Activated naive CD4-positive, alpha-beta T cell (primary cell): ENCODE measurements around the gene PTPRN2.

Experiments
- DNase-seq, 4 experiments: peaks; one replicate each; lab custom pipeline; 2025; lab: John Stamatoyannopoulos, UW

PTPRN2 gene

DNA sequence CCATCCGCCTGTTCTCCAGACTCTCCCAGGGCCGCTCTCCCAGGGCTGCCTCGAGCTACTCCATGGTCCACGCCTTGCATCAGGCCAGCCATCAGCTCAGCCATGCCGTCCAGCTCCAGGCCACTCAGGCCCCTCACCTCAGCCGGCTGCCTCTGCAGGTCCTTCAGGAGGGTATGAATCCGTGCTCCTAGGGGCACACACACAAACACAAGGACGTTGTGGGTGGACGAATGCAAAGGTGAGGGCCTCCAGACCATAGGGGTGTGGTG is 449.4 kb downstream of the PTPRN2 start:
- no peak for DNase-seq

DNA sequence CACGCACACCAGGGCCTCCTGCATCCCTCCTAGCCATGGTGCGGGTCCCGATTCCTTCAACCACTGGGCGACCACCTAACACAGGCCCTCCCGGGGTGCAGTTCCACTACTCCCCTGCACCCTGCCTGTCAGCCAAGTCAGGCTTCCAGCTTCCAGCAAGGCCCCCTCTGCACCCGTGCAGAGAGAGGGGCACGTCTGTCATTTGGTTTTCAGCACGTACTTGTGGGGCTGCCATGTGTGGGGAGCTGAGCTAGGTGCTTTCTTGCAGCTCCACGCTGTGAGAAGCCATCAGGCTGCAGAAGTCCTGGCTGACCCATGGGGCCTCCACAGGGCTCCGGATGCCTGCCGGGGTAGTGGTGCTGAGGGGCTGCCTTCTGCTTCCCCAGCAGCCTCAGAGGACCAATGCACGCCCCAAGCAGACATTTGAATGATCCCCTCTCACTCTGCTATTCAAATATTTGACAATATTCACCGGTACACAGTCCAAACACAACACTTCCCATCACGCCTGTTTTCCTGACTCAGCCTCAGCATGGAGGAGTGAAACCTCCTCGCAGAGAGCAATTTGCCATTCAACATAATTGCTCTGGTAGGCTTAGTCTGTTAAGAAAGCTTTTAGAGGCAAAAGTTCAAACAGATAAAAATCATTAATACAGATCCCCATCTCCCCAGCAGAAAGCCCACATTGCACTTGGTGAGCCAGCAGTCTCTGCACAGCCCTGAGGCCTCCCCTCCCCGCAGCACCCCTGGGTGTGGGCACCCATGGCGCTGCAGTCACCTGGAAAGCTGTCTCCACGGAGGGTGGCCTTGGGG is 449.9 kb downstream of the PTPRN2 start:
- no peak for DNase-seq

- DNase-seq, result no peak
These were observed 451.7 kb downstream of the PTPRN2 start for GRCh38 chr7:158135931-158136330.

DNA sequence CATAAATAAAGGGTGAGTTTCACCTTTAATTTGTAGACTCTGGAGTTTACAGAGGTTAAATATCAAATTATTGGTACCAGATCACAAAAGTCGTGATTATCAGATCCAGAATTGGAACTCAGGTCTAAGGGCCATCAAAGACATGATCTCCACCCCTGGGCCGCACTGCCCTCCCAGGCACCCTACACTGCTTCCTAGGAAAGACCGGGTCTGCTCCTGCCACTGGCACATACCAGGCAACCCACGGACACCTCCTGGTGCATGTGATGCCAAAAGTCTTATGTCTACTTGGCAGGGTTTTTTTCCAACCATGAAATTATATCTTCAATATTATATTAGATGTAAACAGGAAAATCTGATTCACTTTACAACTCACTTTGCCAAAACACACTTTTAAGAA is 452.8 kb downstream of the PTPRN2 start:
- DNase-seq, result no peak

DNA sequence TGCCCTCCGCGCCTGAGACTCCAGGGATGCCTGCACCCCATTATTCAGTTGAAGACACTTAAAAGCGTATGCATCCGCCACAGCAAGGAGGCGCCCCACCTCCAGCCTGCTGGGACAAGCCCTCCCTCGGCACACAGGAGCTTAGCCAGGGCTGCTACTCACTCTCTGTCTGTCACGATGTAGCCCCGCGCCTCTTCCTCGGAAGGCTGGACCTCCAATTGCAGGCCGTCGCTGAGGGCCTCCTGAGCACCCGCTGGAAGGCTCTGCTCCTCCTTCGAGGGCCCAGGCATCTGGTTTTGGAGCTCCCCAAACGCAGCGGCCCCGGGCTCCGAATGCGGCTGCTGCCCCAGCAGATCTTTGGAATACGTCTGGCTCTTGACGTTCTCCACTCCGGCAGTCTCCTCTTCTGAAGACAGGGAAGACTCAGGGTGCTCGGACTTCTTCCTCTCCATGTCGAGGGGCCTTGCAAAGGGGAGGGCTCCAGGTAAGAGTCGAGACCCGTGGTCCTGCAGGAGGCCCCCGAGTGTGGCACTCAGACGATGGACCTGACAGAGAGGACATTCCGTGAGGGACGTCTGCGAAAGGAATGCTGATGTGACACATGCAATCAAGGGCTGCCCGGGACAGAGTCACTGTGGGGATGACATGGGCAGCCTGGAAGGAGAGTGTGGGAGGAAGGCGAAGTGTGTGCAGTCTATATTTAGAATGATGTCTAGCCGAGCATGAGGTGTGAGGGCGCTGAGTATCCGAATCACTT is 453.9 kb downstream of the PTPRN2 start:
- DNase-seq, result no peak

DNA sequence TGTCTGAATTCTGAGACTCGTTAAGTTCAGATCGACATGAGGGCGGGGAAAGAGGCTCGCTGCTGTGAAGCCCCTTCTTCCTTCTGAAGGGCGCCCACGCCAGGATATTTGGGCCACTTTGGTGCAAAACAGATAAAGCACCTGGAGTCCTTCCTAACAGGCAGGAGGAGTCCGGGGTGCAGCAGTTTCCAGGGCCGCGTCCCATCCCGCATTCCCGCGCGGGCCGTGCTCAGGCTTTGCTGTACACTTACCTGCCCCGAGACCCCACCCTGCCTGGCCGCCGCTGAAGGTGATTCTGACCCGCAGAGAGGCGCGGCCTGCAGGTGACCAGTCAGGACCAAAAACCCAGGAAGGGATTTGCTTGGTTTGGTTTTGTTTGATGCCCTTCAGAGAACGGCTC is 454.6 kb downstream of the PTPRN2 start:
- no peak for DNase-seq

GRCh38 chr7:158130023-158130409 is 457.6 kb downstream of the PTPRN2 start:
- no peak for DNase-seq

DNA sequence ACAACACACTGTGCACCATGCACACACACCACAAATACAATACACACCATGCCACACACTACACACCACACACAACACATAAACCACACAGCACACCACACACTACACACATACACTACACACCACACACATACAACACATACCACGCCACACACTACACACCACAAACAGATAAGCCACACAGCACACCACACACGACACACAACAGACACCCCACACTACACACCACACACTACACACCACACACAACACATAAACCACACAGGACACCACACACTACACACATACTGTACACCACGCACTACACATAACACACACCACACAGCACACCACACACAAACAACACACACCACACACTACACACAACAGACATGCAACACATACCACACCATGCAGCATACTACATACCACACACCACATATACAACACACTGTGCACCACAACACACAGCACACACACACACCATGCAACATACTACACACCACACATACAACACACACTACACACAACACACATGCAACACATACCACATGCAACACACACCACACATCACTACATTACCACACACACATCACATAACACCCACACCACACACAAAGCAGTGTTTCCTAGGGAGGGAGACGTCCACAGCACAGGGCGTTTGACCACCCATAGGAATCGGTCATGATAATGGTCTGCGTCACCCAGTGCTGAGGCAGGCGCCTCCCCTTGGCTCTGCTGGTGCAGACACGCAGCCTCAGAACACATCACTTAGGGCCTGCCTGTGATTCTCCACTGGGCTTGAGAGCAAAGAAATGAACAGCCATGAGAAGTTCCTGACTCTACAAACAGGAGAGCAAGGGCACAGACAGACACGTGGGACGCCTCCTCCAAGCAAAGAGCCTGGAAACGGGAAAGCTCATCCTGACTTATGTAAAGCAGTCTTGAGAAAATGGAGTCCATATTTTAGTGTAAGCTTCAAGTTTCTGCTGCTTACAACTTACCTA is 458.3 kb downstream of the PTPRN2 start:
- DNase-seq, result no peak

DNA sequence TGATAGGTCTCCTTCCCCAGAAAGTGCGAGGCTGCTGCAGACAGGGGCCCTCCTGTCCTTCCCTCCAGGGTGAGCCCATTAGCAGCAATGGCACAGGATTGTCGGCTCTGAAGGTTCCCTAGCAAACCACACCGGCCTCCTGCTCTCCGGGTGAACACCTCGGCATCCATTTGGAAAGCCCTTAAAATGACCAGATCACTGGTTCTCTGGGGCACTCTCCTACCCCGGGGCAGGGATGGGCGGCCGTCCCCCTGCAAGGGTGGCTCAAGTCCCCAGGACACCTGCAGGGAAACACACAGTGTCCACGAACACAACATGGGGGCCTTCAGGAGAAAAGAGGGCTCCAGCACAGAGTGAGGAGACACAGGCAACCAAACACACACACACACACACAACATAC is 459.1 kb downstream of the PTPRN2 start:
- DNase-seq, result no peak

GRCh38 chr7:158127241-158127640 is 460.4 kb downstream of the PTPRN2 start:
- no peak for DNase-seq

- DNase-seq, result no peak
These were observed 461.0 kb downstream of the PTPRN2 start for GRCh38 chr7:158126661-158127060.

DNA sequence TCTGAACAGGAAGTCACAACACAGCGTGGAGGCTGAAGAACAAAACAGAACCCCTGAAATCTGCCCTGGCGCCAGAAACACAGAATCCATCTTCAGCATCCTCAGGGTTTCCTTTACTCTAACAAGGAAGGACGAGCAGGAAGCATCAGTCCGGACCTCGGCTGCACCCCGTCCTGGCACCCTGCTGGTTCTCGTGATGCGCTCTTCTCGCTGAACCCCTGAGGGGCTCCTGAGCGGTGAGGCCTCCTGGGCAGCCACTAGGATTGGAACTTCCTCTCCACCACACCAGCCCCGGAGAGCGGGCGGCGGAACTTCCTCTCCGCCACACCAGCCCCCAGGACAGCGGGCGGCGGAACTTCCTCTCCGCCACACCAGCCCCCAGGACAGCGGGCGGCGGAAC is 461.9 kb downstream of the PTPRN2 start:
- no peak for DNase-seq

- DNase-seq, result no peak
These were observed 462.5 kb downstream of the PTPRN2 start for GRCh38 chr7:158125091-158125490.

DNA sequence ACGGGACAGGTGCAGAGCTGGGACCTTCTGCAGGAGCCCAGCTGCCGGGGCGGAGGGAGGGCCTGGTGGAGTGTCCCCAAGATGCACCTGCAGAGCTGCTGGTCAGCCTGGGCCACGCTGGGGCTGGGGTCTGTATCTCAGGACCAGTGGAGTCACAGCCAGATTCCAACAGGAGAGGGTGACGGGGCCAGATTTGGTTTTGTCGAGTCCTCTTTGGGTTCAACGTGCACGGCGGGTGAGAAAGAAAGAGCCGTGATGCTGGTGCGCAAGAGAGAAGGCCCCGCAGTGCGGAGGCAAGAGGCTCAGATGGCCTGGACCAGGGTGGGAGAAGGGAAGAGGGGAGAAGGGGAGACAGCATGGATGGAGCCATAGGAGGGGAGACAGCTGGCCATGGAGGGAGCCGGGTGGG is 462.9 kb downstream of the PTPRN2 start:
- no peak for DNase-seq

- no peak for DNase-seq
These were observed 463.9 kb downstream of the PTPRN2 start for GRCh38 chr7:158123753-158124152.

GRCh38 chr7:158123214-158123613 is 464.4 kb downstream of the PTPRN2 start:
- DNase-seq, result no peak

DNA sequence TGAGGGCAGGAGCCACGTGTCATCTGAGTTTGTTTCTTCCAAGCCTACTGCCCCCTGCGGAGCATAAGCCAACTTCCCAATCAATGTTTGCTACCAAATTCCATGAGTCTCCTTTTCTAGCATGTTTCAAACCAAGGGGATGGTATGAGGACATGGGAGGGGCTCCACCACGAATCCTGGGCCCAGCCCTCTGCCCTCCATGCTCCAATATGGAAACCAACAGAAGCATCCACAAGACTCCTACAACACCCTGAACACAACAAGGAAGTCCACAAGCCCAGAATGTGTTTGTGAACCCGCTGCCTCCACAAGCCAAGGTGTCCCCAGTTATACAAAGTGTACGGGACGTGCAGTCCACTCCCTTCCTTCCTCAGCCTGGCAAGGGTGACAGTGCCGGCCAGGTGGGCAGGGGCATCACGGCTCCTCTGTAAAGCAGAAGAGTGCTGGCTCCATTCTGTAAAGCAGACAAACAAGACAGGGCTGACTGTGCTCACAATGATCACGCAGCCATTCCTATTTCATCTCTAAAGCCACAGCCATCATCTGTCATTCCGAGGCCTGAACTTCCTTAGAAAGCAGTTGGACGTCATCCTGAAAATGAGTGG is 466.1 kb downstream of the PTPRN2 start:
- DNase-seq, result no peak

GRCh38 chr7:158120716-158121115 is 466.9 kb downstream of the PTPRN2 start:
- DNase-seq, result no peak

DNA sequence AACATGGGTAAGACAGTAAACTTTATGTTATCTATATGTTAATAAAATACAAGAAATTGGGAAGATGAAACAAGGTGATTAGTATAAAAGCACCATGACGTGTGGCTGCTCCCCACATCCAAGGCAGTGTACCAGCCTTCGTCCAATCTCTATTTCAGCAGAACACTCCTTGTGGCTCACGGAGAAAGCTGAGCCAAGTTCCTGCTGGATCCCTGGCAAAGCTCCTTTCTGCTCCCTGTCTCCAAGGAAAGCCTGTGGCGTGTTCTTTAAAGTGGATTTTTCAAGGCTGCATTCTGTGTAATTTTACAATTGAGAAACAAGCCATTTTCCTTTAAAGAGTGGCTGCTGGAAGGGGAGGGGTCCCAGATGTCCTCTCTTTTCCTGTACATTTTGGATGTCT is 467.3 kb downstream of the PTPRN2 start:
- DNase-seq, result no peak

DNA sequence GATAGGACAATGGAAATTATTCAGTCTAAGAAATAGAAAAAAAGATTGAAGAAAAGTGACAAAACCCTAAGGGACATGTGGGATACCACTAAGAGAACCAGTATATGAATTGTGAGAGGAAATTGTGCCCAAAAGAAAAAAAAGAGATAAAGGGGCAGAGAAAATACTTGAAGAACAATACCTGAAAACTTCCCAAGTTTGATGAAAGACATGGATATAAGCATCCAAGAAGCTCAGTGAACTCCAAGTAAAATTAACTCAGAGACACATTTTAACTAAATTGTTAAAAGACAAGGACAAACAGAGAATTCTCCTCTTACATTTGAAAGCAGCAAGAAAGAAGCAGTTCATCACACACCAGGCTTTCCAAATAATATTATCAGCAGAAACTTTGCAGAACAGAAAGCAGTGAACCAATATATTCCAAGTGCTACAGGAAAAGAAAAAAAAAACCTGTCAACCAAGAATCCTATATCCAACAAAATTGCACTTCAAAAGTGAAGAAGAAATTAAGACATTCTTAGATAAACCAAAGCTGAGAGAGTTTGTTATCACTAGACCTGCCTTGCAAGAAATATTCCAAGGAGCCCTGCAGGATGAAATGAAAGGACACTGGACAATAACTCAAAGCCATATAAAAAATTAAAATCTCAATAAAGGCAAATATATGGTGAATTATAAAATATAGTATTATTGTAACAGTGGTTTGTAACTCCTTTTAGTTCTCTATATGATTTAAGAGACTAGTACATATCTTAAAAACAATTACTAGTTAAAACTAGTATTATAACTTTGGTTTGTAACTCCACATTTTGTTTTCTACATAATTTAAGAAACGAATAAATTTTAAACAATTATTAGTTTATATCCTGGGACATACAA is 470.0 kb downstream of the PTPRN2 start:
- no peak for DNase-seq

- DNase-seq, result no peak
These were observed 471.4 kb downstream of the PTPRN2 start for GRCh38 chr7:158116235-158116634.
